HG03135 (cell line): ENCODE data around the gene BCL11A.

Source experiments
- ATAC-seq: cut with Tn5 transposase; IDR thresholded peaks from one replicate; pipeline ENCODE4 v1.9.1; 2021; ENCODE audit warnings: mild to moderate bottlenecking, moderate library complexity; ENCODE audit not compliant: unreplicated experiment

BCL11A gene

DNA sequence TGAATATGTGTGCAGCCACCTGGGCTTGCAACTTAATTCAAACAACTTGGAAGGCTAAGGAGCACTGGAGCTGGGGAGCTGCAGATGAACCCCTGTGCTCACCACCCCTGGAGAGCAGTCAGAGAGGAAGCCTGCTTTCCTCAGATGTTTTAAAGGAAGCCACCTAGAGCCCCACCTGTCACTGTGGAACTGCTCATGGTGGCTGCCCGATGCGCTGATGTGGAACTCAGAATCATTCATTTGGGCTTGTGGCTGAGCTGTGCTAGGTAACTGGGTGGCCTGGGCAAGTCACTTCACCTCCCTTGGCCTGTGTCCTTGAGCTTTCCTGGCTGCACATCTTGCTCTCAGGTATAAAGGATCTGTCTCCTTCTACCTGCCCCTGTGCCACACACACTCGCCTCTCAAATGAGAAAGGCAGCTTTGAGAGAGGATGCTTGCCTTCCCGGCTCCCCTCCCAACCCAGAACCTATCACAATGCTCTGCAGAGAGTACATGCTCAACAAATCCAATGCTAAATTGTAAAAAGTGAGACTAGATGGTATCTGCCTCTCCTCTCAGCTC is 41.3 kb downstream of the BCL11A start:
- no peak for ATAC-seq

DNA sequence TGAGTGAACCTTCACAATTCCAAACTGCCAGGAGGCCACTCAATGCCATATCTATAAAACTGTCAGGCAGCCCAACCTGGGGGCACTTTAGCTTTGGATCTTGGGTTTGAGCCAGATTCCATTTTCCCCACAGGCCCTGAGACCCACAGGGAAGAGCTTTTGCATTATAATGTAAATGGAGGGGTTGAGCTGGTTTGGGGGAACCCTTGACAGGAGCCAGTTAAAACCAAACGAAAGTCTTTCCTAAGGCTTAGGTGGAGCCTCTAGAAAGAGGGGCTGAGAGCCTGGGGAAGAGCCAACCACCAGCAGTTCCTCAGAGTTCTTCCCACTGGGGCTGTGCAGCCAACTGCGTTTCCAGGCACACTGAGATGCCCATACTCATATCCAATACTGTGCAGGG is 42.7 kb downstream of the BCL11A start:
- ATAC-seq = no peak

DNA sequence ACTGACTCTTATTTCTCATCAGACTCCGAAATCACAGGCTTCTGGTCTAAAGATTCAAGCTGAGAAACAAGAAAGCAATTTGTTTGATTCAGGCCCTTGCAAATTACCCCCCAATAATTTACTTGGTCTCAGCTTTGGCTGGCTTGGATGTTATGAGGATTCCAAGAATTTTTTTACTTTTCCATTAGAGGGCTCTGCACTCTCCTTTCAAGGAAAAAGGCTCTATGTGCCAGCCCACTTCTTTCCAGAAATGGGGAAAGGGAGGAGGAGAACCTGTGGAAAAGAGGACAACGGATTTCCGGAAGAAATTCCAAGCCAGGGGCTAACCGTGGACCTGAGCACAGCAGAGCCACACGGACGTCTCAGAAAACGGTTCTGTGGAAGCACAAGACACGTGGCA is 44.4 kb downstream of the BCL11A start:
- no peak for ATAC-seq

DNA sequence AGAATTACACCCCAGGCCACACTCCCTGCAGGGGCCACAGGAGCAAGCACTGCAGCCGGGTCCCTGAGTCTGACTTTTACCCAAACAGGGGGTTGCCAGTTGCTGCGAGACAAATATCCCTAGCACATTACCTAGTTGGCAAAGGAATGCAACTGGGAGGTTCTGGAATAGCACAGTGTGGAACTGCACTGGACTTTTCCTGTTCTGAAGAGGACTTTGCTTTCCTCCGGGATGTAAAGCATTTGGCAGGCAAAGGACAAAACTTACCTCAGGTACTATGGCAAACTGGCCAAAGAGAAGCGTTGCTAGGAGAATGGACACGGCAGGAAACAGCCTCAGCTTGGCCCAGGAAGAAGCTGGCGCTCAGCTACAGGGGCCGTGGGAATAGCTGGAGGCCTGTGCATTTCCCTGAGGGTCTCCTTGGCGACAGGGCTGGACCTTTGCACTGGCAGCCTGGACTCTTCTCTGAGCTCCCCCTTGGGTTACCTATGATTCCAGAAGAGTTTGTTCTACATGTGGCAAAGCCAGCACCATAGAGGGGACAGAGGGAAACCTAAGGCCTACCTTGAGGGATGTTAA is 45.0 kb downstream of the BCL11A start:
- ATAC-seq = no peak

DNA sequence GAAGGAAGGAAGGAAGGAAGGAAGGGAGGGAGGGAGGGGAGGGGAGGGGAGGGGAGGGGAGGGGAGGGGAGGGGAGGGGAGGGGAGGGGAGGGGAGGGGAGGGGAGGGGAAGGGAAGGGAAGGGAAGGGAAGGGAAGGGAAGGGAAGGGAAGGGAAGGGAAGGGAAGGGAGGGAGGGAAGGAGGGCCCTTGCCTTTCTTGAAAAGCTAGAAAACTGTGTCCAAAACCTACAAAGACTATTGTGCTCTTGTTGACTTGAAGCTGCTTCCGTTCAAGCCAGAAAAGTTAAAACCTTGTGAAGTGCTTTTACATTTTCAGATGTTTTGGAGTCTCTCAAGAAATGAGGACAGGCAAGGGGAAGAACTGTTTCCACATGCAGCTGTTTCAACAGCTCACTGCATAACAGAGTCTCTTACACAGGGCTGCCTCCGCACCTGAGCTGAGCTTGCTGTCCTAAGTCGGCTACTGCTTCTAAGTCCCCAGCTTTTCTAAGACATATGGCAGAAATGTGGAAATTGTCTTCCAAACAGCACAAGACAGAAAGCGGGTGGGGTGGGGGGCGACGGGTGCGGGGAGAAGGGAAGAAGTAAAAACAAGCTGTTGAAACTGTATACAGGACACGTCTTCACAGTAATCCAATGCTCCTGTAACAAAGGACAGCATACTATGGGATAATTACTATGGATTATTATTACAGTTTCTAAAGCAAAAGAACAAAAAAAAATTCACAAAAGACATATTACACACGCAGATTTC is 46.1 kb downstream of the BCL11A start:
- ATAC-seq = no peak

DNA sequence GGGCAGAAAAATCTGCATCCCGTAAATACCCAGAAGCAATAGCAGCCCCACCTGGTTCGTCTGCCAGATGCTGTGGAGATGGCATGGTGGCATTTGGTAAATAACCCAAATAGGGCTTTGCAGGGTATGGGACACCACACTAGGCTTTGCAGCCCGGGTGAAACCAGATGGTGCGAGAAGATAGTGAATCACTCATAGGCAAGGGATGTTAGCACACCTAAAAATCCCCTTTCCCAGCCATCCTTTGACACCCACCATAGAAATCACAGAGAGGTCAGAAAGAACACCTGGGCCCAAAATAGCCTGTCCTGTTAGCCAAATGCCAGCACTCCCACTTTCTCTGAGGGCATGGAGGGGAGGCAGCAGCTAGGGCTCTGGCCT is 47.6 kb downstream of the BCL11A start:
- ATAC-seq = no peak

DNA sequence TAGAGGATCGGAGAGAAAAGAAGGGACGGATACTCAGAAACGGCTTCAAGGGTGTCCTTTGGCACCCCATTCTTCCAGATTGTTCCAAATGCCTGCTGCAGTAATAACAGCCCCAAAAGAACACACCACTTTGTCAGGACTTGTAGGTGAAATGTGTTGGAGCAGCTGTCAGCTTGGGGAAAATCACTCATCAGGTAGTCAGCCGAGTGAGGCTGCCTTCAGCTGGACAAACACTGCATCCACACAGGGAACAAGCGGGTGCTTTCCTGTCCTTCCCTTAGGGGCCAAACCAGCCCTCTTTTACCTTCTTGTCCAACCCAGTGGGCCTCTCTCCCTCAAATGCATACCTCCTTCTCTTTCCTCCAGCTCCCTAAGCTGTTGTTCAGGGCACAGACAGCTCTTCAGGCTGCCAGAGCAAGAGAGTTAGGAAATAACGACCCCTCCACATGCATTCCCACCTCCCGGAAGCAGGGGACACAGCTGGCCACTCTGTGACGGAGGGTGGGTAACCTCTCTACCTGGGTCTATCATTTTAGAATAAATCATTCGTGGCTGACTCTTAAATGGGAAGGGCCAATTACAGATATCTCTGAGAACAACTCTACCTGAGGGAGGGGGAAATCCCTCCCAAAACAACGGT is 48.1 kb downstream of the BCL11A start:
- ATAC-seq = no peak

DNA sequence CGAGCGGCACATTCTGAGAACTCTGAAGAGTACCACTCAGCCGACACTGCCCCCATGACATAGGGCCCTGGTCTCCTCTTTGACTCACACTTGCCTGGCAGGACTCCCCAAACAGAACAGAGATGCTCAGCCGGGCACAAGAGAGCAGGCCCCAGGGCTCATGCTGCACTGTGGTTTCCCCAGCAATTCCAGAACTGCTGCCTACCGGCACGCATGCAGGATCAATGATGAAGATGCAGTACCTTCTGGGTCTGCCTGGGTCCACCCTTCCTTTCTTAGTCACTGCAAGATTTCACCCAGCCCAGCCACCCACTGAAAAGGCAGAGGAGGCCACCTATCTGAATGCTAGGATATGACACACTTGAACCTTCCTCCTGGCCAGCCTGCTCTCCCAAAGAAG is 49.4 kb downstream of the BCL11A start:
- ATAC-seq = no peak

DNA sequence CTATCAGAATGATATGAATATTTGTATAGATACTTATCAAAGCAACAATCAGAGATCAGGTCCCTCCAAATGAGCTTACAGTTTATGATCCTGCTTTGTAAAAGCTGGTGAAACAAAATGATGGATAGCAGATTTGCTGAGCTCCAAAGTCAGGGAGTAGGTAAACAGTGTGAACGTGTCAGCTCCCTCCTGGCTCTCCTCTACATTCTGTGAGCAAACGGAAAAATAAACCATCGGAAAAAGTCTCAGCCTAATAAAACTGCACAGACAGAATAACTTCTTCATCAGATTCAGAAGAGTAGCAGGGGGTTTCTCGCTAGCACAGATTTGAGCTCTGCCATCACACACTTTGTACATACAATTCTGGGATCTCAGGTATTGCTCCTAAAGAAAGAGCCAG is 51.3 kb downstream of the BCL11A start:
- ATAC-seq = no peak

DNA sequence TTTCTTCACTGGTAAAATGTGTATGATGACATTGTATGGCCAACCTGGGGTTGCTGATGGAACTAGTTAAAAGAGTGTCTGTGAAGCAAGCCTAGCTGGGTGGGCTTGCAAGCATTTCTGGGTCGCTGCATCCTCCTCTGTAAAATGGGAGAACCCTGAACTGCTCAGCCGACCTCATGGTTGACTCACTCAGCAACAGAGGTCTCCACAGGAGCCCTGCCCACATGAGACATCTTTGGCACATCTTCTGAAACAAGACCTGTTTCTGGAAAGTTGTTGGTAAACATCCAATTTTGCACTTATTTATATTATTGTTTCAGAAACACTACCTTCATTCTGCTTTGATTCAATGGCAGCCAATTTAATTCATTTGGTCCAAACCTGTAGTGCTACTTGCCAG is 52.6 kb downstream of the BCL11A start:
- ATAC-seq = no peak

DNA sequence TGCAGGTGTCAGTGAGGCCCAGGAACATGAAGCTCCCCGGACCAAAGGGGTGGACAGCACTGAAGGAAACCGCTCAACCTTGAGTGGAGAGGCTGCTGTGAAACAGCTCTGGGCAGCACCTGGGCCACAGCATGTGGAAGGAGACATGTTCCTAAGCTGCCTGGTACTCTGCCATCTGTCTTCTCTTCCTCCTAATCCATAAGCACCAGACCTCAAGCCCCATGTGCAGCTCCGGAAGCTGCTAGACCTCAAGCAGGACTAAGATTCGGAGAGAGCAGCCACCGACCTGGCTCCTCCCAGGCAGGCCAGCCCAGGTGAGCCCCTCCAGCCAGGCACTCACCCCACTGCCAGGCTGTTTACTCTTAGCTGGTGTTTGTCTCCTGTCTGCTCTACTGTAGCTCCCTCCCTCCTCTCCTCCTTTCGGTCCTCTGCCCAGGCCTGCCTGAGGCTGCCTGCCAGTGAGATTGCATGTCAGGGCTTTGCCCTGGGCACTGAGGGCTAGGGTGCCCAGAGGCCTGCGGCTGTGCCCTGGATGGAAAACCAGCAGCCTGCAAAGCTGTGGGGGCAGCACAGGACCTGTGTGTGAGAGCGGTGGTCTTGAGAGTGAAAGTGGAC is 53.7 kb downstream of the BCL11A start:
- ATAC-seq = no peak

DNA sequence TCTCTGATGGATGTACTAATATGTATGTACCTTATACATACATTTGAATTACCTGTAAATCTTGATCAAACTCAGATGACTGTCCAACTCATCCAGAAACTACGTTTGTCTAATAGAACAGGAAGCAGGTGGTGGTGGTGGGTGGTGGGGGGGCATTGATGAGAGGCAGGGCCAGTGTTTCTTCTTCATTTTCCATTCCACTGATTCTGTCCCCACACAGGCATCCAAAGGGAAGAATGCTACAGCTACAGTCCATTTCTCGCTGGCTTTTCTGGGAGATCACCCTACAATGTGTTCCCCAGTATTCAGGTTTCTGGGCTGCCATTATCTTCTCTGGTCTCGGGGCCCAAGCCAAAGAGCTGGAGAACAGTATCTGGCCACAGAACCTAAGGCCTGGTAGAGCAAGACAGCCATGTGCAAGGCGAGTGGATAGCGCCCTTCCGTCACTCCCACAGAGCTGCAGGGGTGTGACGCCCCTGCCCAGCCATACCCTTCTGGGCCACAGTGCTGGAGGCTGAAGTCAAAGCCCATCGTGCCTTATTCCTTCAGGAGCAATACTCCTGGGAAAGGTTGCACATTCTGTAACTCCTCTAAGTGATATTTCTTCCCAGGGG is 54.5 kb downstream of the BCL11A start:
- ATAC-seq = peak; percentile 45

DNA sequence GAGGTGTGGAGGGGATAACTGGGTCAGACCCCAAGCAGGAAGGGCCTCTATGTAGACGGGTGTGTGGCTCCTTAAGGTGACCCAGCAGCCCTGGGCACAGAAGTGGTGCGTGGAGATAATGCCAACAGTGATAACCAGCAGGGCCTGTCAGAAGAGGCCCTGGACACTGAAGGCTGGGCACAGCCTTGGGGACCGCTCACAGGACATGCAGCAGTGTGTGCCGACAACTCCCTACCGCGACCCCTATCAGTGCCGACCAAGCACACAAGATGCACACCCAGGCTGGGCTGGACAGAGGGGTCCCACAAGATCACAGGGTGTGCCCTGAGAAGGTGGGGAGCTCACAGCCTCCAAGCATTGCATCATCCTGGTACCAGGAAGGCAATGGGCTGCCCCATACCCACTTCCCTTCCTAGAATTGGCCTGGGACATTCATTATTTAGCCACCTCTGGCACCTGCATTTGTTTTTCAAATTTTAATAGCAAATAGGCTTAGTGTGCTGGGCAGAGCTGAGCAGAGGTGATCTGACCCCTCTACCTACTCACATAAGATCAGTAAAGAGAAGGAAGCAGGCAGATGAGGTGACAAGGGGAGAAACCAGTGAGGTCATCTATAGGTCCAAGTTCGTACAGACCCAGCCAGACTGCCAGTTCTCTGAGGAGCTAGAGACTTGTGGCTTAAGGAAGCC is 55.2 kb downstream of the BCL11A start:
- ATAC-seq = peak; percentile 28

DNA sequence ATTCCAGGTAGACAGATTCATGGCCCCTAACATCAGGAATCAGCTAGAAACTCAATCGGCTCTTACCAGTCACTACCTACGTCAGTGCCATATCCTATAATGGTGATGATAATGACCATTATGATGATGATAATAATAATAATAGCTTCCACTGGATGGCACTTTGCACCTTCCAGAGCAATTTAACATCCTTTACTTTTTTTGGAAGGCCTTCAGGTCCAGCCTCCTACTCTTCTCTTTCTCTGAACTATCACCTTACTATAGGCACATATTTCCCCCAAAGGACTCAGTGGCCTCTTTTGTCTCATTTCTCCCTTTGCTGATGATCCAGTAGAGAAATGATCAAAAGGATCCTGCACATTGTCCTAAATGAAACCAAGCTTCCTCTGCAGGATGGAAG is 56.0 kb downstream of the BCL11A start:
- ATAC-seq = no peak

DNA sequence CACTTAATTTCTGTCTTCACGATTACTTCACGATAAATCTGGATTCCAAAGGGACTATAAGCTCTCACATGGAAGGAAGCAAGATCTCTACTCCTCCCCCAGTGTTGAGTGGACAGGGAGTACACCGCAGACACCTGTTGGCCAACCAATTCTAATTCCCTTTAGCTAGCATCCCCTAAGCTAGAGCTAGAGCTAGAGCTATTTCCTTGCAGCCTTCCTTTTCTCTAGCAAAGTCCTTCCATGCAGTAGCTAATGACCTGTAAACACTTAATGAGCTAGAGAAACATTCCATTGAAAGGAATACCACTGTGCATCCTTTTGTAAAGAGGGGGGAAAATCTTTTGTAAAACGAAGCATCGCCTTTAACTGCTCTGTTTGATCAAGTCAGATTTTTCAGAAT is 56.5 kb downstream of the BCL11A start:
- no peak for ATAC-seq

DNA sequence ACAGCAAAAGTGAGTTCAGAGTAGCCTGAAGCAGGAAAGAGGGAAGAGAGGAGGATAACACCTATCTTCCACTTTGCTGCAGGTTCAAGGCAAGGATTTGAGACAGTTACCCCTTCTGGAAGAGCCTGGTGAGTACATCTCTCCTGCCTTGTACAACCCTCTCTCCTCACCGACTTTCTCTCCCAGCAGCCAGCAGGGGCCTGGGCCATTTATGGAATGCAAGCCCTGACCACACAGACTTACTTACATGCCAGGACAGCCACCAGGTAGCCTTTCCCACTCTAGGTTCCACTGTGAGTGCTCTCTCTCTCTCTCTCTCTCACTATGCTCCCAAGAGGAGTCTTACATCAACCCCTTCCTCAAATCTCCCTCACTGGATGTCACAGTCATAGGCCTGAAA is 57.0 kb downstream of the BCL11A start:
- no peak for ATAC-seq

DNA sequence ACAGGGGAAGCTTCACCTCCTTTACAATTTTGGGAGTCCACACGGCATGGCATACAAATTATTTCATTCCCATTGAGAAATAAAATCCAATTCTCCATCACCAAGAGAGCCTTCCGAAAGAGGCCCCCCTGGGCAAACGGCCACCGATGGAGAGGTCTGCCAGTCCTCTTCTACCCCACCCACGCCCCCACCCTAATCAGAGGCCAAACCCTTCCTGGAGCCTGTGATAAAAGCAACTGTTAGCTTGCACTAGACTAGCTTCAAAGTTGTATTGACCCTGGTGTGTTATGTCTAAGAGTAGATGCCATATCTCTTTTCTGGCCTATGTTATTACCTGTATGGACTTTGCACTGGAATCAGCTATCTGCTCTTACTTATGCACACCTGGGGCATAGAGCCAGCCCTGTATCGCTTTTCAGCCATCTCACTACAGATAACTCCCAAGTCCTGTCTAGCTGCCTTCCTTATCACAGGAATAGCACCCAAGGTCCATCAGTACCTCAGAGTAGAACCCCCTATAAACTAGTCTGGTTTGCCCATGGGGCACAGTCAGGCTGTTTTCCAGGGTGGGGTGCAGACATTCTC is 58.3 kb downstream of the BCL11A start:
- ATAC-seq = no peak

DNA sequence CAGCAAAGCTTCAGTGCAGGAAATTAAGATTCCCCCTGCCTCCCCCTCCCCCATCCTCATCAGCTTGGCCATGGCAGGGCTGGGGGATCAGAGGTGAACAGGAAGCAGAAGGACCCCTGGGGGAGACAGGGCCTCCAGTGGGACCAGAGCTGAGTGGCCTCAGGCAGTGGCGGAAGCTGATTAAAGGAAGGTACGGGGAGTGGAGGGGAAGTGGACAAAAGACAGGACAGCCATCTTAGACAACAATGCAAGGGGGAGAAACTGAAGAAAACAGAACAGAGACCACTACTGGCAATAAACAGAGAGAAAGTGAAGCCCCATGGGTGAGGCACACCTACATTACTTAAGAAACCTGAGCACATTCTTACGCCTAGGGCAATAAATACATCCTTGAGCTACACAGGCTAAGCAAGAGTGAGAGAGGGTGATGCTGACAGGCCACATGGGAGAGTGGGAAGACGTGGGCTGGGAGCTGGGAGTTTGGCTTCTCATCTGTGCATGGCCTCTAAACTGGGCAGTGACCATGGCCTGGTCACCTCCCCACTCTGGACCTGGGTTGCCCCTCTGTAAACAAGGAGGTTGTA is 59.6 kb downstream of the BCL11A start:
- ATAC-seq = no peak

DNA sequence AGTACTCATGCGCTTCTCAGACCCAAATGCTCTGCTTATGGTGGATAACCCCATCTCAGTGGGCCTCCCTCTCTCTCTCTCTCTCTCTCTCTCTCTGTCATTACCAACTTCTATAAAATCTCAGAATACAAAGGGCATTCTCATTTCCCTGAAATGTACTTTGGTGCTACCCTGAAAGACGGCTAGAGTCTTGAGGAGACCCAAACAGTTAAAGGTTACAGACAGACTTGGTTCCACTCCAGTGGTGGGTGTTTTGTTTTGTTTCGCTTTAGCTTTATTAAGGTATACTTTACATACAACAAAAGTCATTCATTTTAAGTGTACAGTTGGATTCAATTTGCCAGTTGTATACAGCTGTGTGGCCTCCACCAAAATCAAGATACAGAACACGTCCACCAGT is 60.9 kb downstream of the BCL11A start:
- ATAC-seq = no peak

DNA sequence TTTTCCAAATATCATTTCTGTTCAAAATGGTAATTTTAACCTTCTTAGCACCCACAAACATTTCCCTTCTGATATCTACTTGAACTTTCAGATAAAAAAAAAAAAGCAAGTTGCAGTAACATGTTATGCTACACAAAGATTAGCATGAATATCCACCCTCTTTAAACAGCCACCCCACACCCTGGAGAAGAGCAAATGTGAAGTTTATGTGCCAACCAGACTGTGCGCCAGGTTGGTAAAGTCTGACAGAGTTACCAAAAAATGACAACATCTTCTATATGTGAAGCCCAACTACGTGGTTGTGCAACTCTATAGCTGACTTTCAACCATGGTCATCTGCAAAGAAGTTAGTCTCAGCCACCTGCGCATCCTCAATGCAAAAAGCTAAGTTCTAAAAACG is 62.6 kb downstream of the BCL11A start:
- no peak for ATAC-seq
